MM.1S (cell line): ENCODE data around the gene ADAMTSL1.

Experiments
- EZH2 ChIP-seq: fragments of 300-600 bp; sonication (generic); optimal IDR thresholded peaks from 2 replicates; pipeline ENCODE3; 2017; ENCODE audit warnings: low read depth, mild to moderate bottlenecking, antibody characterized with exemption, low read length, mixed read lengths
- EZH2phosphoT487 ChIP-seq: fragments of 300-600 bp; sonication (generic); IDR thresholded peaks from 2 replicates; pipeline ENCODE4 v1.6.1; 2018; ENCODE audit warnings: antibody characterized with exemption, low read length

DNA sequence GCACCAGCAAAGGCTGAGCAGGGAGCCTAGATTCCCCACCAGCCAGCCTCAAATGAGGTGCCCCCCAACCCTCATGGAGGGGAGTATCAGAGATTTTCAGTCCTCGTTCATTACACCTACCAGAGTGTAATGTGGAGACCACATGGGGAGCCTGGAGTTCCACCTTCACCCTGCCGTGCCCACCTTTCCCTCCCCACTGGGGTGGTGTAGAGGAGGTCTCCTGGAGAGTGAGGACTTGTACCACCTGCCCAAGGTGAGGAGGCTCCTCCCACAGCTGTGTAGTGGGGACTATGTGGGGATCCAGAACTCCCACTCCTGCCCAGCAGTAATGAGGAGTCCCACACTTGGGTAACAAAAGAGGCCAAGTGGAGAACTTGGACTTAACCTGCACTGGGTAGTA lies 337.2 kb downstream of the ADAMTSL1 start:
- TF ChIP-seq EZH2 (no peak), EZH2phosphoT487 (no peak)
